ENCODE results near the gene RRAGC. TPM values are rescaled to one million over a fixed set of nuclear protein-coding genes. Genes with fewer than 3 reads are reported as not detected.
"Not testable (repeated sequence)": the region's sequence is repeated elsewhere in the genome, so short reads cannot be mapped to it uniquely, and the experiment has no call there.

Gene RRAGC
- total RNA-seq, 1 donor = 13.3 TPM

- peak overlapping the region; percentile 79 for H3K4me3 ChIP-seq (ENCODE audit: low read length)
Measured at GRCh38 chr1:38872401-38873026, 12.9 kb upstream of the RRAGC start.

GRCh38 chr1:38870996-38871395 is 11.4 kb upstream of the RRAGC start:
- Histone ChIP-seq H3K4me3 (ENCODE audit: low read length) (no peak overlapping the region), H3K27me3 (ENCODE audit: insufficient read depth, low read length) (no peaks in the 10 kb centered on the region), H3K4me1 (ENCODE audit: insufficient read depth, low read length) (peaks cover 26% of the 10 kb centered on the region), H3K9me3 (ENCODE audit: low read depth, low read length) (no peaks in the 10 kb centered on the region)

More at GRCh38 chr1:38872401-38873026, 12.9 kb upstream of the RRAGC start:
- H3K9me3 ChIP-seq (ENCODE audit: low read depth, low read length) = no peaks in the 10 kb centered on the region
- no peaks in the 10 kb centered on the region for H3K27me3 ChIP-seq (ENCODE audit: insufficient read depth, low read length)
- H3K4me1 ChIP-seq (ENCODE audit: insufficient read depth, low read length) = peaks cover 26% of the 10 kb centered on the region

GRCh38 chr1:38867208-38867607 is 7.6 kb upstream of the RRAGC start:
- Histone ChIP-seq H3K4me3 (ENCODE audit: low read length) (no peak overlapping the region), H3K4me1 (ENCODE audit: insufficient read depth, low read length) (peaks cover 14% of the 10 kb centered on the region), H3K27me3 (ENCODE audit: insufficient read depth, low read length) (no peaks in the 10 kb centered on the region), H3K9me3 (ENCODE audit: low read depth, low read length) (no peaks in the 10 kb centered on the region)

DNA sequence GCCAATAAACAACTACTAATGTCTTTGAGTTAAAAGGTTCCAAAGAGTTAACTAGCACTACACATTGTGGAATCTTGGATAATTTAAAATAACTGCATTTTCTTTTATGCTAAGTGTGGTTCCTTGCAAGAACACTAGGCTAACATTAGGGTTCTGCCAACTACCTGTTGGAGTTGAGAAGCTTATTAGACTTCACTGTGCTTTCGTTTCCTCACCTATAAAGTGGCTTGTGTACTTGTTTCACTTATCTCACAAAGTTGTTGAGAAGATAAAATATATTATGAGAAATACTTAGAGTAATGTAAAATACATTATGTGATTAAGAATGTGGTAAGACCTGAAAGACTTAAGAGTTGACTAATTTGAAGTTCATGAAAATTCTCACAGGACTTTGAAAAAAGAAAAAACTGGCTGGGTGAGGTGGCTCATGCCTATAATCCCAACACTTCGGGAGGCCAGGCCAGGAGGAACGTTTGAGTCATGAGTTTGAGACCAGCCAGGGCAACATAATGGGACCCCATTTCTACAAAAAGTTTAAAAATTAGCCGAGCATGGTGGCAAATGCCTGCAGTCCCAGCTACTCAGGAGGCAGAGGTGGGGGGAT is 5.6 kb upstream of the RRAGC start:
- no peaks in the 10 kb centered on the region for H3K9me3 ChIP-seq (ENCODE audit: low read depth, low read length)
- no peak overlapping the region for H3K4me3 ChIP-seq (ENCODE audit: low read length)
- no peaks in the 10 kb centered on the region for H3K27me3 ChIP-seq (ENCODE audit: insufficient read depth, low read length)
- H3K4me1 ChIP-seq (ENCODE audit: insufficient read depth, low read length) = peaks cover 21% of the 10 kb centered on the region

GRCh38 chr1:38860454-38860795 is 853 bp upstream of the RRAGC start:
- Histone ChIP-seq H3K4me1 (ENCODE audit: insufficient read depth, low read length) (peaks cover 37% of the 10 kb centered on the region), H3K27me3 (ENCODE audit: insufficient read depth, low read length) (no peaks in the 10 kb centered on the region), H3K9me3 (ENCODE audit: low read depth, low read length) (no peaks in the 10 kb centered on the region), H3K4me3 (ENCODE audit: low read length) (peak overlapping the region; percentile 61)

- H3K4me1 ChIP-seq (ENCODE audit: insufficient read depth, low read length) = peaks cover 37% of the 10 kb centered on the region
- H3K4me3 ChIP-seq (ENCODE audit: low read length) = peak overlapping the region; percentile 61
- no peaks in the 10 kb centered on the region for H3K9me3 ChIP-seq (ENCODE audit: low read depth, low read length)
- no peaks in the 10 kb centered on the region for H3K27me3 ChIP-seq (ENCODE audit: insufficient read depth, low read length)
Measured at GRCh38 chr1:38858833-38859560, 575 bp downstream of the RRAGC start.

- Histone ChIP-seq H3K27me3 (ENCODE audit: insufficient read depth, low read length) (no peaks in the 10 kb centered on the region), H3K9me3 (ENCODE audit: low read depth, low read length) (no peaks in the 10 kb centered on the region), H3K4me1 (ENCODE audit: insufficient read depth, low read length) (peaks cover 24% of the 10 kb centered on the region), H3K4me3 (ENCODE audit: low read length) (no peak overlapping the region)
Measured at GRCh38 chr1:38852780-38853179, 6.8 kb downstream of the RRAGC start.

GRCh38 chr1:38848071-38848470 is 11.5 kb downstream of the RRAGC start:
- H3K4me3 ChIP-seq (ENCODE audit: low read length) = no peak overlapping the region
- H3K9me3 ChIP-seq (ENCODE audit: low read depth, low read length) = no peaks in the 10 kb centered on the region
- H3K4me1 ChIP-seq (ENCODE audit: insufficient read depth, low read length) = peaks cover 19% of the 10 kb centered on the region
- H3K27me3 ChIP-seq (ENCODE audit: insufficient read depth, low read length) = no peaks in the 10 kb centered on the region

DNA sequence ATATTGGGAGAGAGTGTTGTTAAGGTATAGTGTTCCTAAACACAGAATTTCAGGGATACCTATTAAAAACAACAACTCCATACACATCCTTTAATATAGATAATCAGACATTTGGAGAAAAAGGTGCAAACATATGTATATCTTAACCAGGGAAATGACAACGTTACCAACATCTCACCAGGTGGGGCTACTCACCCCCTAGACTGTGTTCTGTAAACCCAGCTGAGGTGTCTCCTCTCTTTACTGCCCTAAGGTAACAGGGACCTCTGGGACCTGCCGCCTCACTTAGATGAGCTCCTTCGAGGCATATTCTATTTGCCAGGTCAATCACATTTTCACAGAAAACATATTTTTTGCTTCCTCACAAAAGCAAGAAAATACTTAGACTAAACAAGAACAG is 13.4 kb downstream of the RRAGC start:
- H3K4me3 ChIP-seq (ENCODE audit: low read length) = no peak overlapping the region
- H3K9me3 ChIP-seq (ENCODE audit: low read depth, low read length) = no peaks in the 10 kb centered on the region
- H3K27me3 ChIP-seq (ENCODE audit: insufficient read depth, low read length) = no peaks in the 10 kb centered on the region
- H3K4me1 ChIP-seq (ENCODE audit: insufficient read depth, low read length) = peaks cover 19% of the 10 kb centered on the region

GRCh38 chr1:38845088-38845487 is 14.5 kb downstream of the RRAGC start:
- H3K27me3 ChIP-seq (ENCODE audit: insufficient read depth, low read length); H3K4me3 ChIP-seq (ENCODE audit: low read length); H3K9me3 ChIP-seq (ENCODE audit: low read depth, low read length): not testable (repeated sequence)
- H3K4me1 ChIP-seq (ENCODE audit: insufficient read depth, low read length) = peaks cover 19% of the 10 kb centered on the region

GRCh38 chr1:38840281-38840680 is 19.3 kb downstream of the RRAGC start:
- no peaks in the 10 kb centered on the region for H3K9me3 ChIP-seq (ENCODE audit: low read depth, low read length)
- peaks cover 5% of the 10 kb centered on the region for H3K4me1 ChIP-seq (ENCODE audit: insufficient read depth, low read length)
- no peaks in the 10 kb centered on the region for H3K27me3 ChIP-seq (ENCODE audit: insufficient read depth, low read length)

GRCh38 chr1:38839363-38839762 is 20.2 kb downstream of the RRAGC start:
- Histone ChIP-seq H3K27me3 (ENCODE audit: insufficient read depth, low read length) (no peaks in the 10 kb centered on the region), H3K9me3 (ENCODE audit: low read depth, low read length) (no peaks in the 10 kb centered on the region), H3K4me3 (ENCODE audit: low read length) (no peak overlapping the region), H3K4me1 (ENCODE audit: insufficient read depth, low read length) (peaks cover 13% of the 10 kb centered on the region)

More at GRCh38 chr1:38840281-38840680, 19.3 kb downstream of the RRAGC start:
- no peak overlapping the region for H3K4me3 ChIP-seq (ENCODE audit: low read length)

- not testable (repeated sequence) for H3K4me3 ChIP-seq (ENCODE audit: low read length); H3K27me3 ChIP-seq (ENCODE audit: insufficient read depth, low read length); H3K9me3 ChIP-seq (ENCODE audit: low read depth, low read length)
- H3K4me1 ChIP-seq (ENCODE audit: insufficient read depth, low read length) = peaks cover 27% of the 10 kb centered on the region
Measured at GRCh38 chr1:38836316-38836715, 23.3 kb downstream of the RRAGC start.

GRCh38 chr1:38834937-38835827 is 24.4 kb downstream of the RRAGC start:
- Histone ChIP-seq H3K4me1 (ENCODE audit: insufficient read depth, low read length) (peaks cover 27% of the 10 kb centered on the region), H3K9me3 (ENCODE audit: low read depth, low read length) (no peaks in the 10 kb centered on the region), H3K27me3 (ENCODE audit: insufficient read depth, low read length) (no peaks in the 10 kb centered on the region), H3K4me3 (ENCODE audit: low read length) (no peak overlapping the region)
